SK-N-MC (cell line): ENCODE data around the gene TMIE.

Experiments used
- DNase-seq: peaks from one replicate; pipeline ENCODE4 v3.0.0-alpha.2; 2011; ENCODE audit warnings: low read depth, low spot score
- H3K27ac ChIP-seq: fragments of 200-600 bp; sonication (generic); 2 replicates; pipeline ENCODE4 v1.5.1; 2016; ENCODE audit warnings: mixed run types
- H3K36me3 ChIP-seq: fragments of 200-600 bp; sonication (generic); 2 replicates; pipeline ENCODE4 v1.6.1; 2017; ENCODE audit warnings: antibody characterized with exemption, low read length, mixed read lengths; ENCODE audit not compliant: insufficient read depth
- H3K4me3 ChIP-seq: fragments of 200-600 bp; sonication (generic); 2 replicates; pipeline ENCODE4 v1.5.1; 2016
- H3K9ac ChIP-seq: fragments of 200-600 bp; sonication (generic); 2 replicates; pipeline ENCODE4 v1.8.0; 2017; ENCODE audit warnings: mixed run types, mixed read lengths; ENCODE audit not compliant: insufficient read length
- H3K9me3 ChIP-seq: fragments of 200-600 bp; sonication (generic); 2 replicates; pipeline ENCODE4 v1.6.1; 2017; ENCODE audit warnings: low read depth, mild to moderate bottlenecking, antibody characterized with exemption, low read length, moderate library complexity, mixed read lengths
- EZH2 ChIP-seq: fragments of 200-600 bp; sonication (generic); IDR thresholded peaks from one replicate; pipeline ENCODE4 v1.6.1; 2017; ENCODE audit warnings: antibody characterized with exemption
- FOXP2 ChIP-seq: optimal IDR thresholded peaks from 2 replicates; pipeline ENCODE3; 2011; ENCODE audit warnings: mild to moderate bottlenecking, moderate library complexity; ENCODE audit not compliant: insufficient read depth; ENCODE audit errors: extremely low read length, control extremely low read depth
- POLR2AphosphoS5 ChIP-seq: IDR thresholded peaks from 2 replicates; pipeline ENCODE4 v1.6.1; 2012; ENCODE audit warnings: mild to moderate bottlenecking, low read depth, low read length, borderline replicate concordance

Gene TMIE

GRCh38 chr3:46721009-46721408 is 19.8 kb downstream of the TMIE start:
- no peak overlapping the region for H3K4me3 ChIP-seq
- TF ChIP-seq EZH2 (no peak), POLR2AphosphoS5 (no peak), FOXP2 (no peak)
- no peak for DNase-seq

GRCh38 chr3:46722443-46722842 is 21.3 kb downstream of the TMIE start:
- TF ChIP-seq FOXP2 (no peak), POLR2AphosphoS5 (no peak), EZH2 (no peak)
- no peaks in the 10 kb centered on the region for H3K36me3 ChIP-seq
- H3K9ac ChIP-seq: no peak overlapping the region
- H3K9me3 ChIP-seq: no peaks in the 10 kb centered on the region
- H3K27ac ChIP-seq: no peak overlapping the region
- no peak for DNase-seq
- H3K4me3 ChIP-seq: no peak overlapping the region

More at GRCh38 chr3:46721009-46721408, 19.8 kb downstream of the TMIE start:
- Histone ChIP-seq H3K9me3 (no peaks in the 10 kb centered on the region), H3K36me3 (no peaks in the 10 kb centered on the region), H3K27ac (no peak overlapping the region), H3K9ac (no peak overlapping the region)

GRCh38 chr3:46724424-46724823 is 23.2 kb downstream of the TMIE start:
- Histone ChIP-seq H3K9ac (no peak overlapping the region), H3K9me3 (no peaks in the 10 kb centered on the region), H3K4me3 (no peak overlapping the region), H3K27ac (no peak overlapping the region), H3K36me3 (no peaks in the 10 kb centered on the region)
- DNase-seq: no peak
- TF ChIP-seq POLR2AphosphoS5 (no peak), EZH2 (no peak), FOXP2 (no peak)

DNA sequence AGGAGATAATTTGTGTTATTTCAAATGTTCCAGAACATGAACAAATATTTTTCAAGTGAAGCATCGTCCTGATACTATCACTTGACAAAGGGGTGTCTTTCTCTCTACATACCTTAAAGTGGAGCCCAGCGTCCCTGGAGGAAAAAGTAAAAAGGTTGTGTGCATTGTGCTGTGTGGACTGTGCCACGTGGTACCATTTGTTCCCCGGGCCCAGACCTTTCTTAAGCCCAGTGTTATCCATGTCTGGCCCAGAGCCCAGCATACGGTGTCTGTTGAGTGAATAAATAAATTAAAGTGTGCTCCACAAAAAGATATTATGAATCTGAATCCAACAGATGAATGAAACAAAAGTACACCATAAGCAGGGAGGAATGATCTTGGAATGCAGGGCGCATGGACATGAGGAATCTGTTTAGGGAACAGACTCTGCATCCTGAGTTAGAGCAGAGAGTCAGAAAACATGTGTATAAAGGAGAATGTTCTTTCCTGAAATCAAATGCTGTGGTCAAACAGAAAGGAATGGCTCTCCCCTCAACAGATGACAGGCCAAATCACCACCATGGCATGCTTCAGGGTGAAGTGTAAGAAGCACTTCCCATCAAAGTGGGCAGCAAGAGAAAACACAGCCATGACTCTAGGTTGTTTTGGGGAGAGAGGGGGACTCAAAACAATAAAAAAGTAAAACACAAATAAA is 24.6 kb downstream of the TMIE start:
- Histone ChIP-seq H3K9me3 (no peaks in the 10 kb centered on the region), H3K27ac (no peak overlapping the region), H3K9ac (no peak overlapping the region), H3K4me3 (no peak overlapping the region), H3K36me3 (no peaks in the 10 kb centered on the region)
- no peak for DNase-seq
- TF ChIP-seq POLR2AphosphoS5 (no peak), EZH2 (no peak), FOXP2 (no peak)

- H3K9ac ChIP-seq: no peak overlapping the region
- no peaks in the 10 kb centered on the region for H3K9me3 ChIP-seq
- no peak for DNase-seq
- no peak overlapping the region for H3K4me3 ChIP-seq
- no peaks in the 10 kb centered on the region for H3K36me3 ChIP-seq
- TF ChIP-seq EZH2 (no peak), FOXP2 (no peak), POLR2AphosphoS5 (no peak)
- no peak overlapping the region for H3K27ac ChIP-seq
Observed at GRCh38 chr3:46729038-46729437, 27.8 kb downstream of the TMIE start.

- no peak for TF ChIP-seq EZH2
- TF ChIP-seq POLR2AphosphoS5: no peak
- no peak for TF ChIP-seq FOXP2
- H3K4me3 ChIP-seq: no peak overlapping the region
- no peak overlapping the region for H3K9ac ChIP-seq
- DNase-seq: no peak
- no peaks in the 10 kb centered on the region for H3K9me3 ChIP-seq
- H3K27ac ChIP-seq: no peak overlapping the region
- no peaks in the 10 kb centered on the region for H3K36me3 ChIP-seq
Observed at GRCh38 chr3:46730819-46731218, 29.6 kb downstream of the TMIE start.

- no peaks in the 10 kb centered on the region for H3K36me3 ChIP-seq
- H3K9me3 ChIP-seq: no peaks in the 10 kb centered on the region
Observed at GRCh38 chr3:46731795-46732194, 30.6 kb downstream of the TMIE start.

GRCh38 chr3:46733026-46733800 is 32.0 kb downstream of the TMIE start:
- H3K9ac ChIP-seq: no peak overlapping the region
- DNase-seq: no peak
- no peaks in the 10 kb centered on the region for H3K36me3 ChIP-seq

More at GRCh38 chr3:46731795-46732194, 30.6 kb downstream of the TMIE start:
- no peak overlapping the region for H3K27ac ChIP-seq
- DNase-seq: no peak
- H3K9ac ChIP-seq: no peak overlapping the region
- H3K4me3 ChIP-seq: no peak overlapping the region
- TF ChIP-seq FOXP2: no peak

GRCh38 chr3:46734773-46735172 is 33.6 kb downstream of the TMIE start:
- H3K9ac ChIP-seq: no peak overlapping the region
- DNase-seq: no peak
- TF ChIP-seq POLR2AphosphoS5 (no peak), FOXP2 (no peak), EZH2 (no peak)
- H3K36me3 ChIP-seq: no peaks in the 10 kb centered on the region
- no peak overlapping the region for H3K4me3 ChIP-seq
- no peaks in the 10 kb centered on the region for H3K9me3 ChIP-seq
- no peak overlapping the region for H3K27ac ChIP-seq

More at GRCh38 chr3:46733026-46733800, 32.0 kb downstream of the TMIE start:
- TF ChIP-seq POLR2AphosphoS5 (no peak), FOXP2 (no peak), EZH2 (no peak)
- no peaks in the 10 kb centered on the region for H3K9me3 ChIP-seq
- no peak overlapping the region for H3K4me3 ChIP-seq
- no peak overlapping the region for H3K27ac ChIP-seq
